ENCODE results near the gene AMER3. TPM values are rescaled to one million over a fixed set of nuclear protein-coding genes. Genes with fewer than 3 reads are reported as not detected.

Gene AMER3
- polyA plus RNA-seq, 1 donor from 2014 or later: 19.2 TPM

DNA sequence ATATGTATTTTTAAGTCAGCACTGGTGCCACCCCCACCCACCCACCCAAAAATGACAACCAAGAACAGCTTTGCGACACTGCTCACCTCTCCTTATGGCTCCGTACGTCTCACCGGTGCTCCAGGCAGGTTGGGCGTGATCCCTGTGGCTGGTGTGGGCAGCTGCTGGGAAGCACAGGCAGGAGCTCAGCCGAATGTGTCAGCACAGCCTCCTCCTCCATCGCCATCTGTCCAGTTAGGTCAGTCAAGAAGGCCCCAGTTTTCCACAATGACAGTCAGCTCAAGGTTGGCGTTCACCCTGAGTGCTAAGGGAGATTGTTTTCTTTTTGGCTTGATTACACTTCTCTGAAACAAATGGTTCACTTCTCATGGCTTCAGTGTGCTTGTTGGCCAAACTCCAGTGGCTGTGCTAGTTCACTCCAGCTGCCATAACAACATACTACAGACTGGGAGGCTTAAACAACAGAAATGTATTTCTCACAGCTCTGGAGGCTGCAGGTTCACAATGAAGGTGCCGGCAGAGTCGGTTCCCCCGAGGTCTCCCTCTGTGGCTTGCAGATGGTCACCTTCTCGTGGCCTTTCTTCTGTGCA, 30.2 kb downstream of the AMER3 start:
- H3K36me3 ChIP-seq (ENCODE audit: insufficient read depth, low read length): no peaks in the 10 kb centered on the region
- TF ChIP-seq POLR2AphosphoS5 (IDR thresholded peaks at IDR 0.05) (no peak), RAD21 (conservative IDR thresholded peaks at IDR 0.05) (no peak), EP300 (conservative IDR thresholded peaks at IDR 0.05; ENCODE audit: poor library complexity, severe bottlenecking) (no peak), TAF1 (IDR thresholded peaks at IDR 0.05; ENCODE audit: low read depth) (no peak), EZH2 (IDR thresholded peaks at IDR 0.05; ENCODE audit: borderline replicate concordance, insufficient read depth, low read length, poor library complexity, severe bottlenecking) (no peak), SMC3 (conservative IDR thresholded peaks at IDR 0.05; ENCODE audit: poor library complexity) (no peak), MXI1 (conservative IDR thresholded peaks at IDR 0.05; ENCODE audit: poor library complexity, severe bottlenecking) (no peak)
- TF ChIP-seq, protein P1, sequence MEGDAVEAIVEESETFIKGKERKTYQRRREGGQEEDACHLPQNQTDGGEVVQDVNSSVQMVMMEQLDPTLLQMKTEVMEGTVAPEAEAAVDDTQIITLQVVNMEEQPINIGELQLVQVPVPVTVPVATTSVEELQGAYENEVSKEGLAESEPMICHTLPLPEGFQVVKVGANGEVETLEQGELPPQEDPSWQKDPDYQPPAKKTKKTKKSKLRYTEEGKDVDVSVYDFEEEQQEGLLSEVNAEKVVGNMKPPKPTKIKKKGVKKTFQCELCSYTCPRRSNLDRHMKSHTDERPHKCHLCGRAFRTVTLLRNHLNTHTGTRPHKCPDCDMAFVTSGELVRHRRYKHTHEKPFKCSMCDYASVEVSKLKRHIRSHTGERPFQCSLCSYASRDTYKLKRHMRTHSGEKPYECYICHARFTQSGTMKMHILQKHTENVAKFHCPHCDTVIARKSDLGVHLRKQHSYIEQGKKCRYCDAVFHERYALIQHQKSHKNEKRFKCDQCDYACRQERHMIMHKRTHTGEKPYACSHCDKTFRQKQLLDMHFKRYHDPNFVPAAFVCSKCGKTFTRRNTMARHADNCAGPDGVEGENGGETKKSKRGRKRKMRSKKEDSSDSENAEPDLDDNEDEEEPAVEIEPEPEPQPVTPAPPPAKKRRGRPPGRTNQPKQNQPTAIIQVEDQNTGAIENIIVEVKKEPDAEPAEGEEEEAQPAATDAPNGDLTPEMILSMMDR (IDR thresholded peaks at IDR 0.05; ENCODE audit: poor library complexity, severe bottlenecking): no peak
- TF ChIP-seq, protein P2, sequence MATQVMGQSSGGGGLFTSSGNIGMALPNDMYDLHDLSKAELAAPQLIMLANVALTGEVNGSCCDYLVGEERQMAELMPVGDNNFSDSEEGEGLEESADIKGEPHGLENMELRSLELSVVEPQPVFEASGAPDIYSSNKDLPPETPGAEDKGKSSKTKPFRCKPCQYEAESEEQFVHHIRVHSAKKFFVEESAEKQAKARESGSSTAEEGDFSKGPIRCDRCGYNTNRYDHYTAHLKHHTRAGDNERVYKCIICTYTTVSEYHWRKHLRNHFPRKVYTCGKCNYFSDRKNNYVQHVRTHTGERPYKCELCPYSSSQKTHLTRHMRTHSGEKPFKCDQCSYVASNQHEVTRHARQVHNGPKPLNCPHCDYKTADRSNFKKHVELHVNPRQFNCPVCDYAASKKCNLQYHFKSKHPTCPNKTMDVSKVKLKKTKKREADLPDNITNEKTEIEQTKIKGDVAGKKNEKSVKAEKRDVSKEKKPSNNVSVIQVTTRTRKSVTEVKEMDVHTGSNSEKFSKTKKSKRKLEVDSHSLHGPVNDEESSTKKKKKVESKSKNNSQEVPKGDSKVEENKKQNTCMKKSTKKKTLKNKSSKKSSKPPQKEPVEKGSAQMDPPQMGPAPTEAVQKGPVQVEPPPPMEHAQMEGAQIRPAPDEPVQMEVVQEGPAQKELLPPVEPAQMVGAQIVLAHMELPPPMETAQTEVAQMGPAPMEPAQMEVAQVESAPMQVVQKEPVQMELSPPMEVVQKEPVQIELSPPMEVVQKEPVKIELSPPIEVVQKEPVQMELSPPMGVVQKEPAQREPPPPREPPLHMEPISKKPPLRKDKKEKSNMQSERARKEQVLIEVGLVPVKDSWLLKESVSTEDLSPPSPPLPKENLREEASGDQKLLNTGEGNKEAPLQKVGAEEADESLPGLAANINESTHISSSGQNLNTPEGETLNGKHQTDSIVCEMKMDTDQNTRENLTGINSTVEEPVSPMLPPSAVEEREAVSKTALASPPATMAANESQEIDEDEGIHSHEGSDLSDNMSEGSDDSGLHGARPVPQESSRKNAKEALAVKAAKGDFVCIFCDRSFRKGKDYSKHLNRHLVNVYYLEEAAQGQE (IDR thresholded peaks at IDR 0.05; ENCODE audit: borderline replicate concordance): no peak
- no peaks in the 10 kb centered on the region for H3F3A ChIP-seq (ENCODE audit: insufficient read depth, low read length, poor library complexity, severe bottlenecking)
- H3K4me2 ChIP-seq (ENCODE audit: low read length): no peak overlapping the region
- H3K4me3 ChIP-seq (ENCODE audit: low read length): no peak overlapping the region
- H3K27me3 ChIP-seq (ENCODE audit: insufficient read depth, low read depth, low read length): no peaks in the 10 kb centered on the region
- no peak overlapping the region for H3K9ac ChIP-seq (ENCODE audit: low read length)
- no peaks in the 10 kb centered on the region for H3K9me2 ChIP-seq (ENCODE audit: insufficient read depth, low read length)
- H4K20me1 ChIP-seq (ENCODE audit: insufficient read depth): no peaks in the 10 kb centered on the region
- no peak overlapping the region for H2AFZ ChIP-seq (ENCODE audit: low read depth, low read length)
- no peaks in the 10 kb centered on the region for H3K79me2 ChIP-seq (replicated peaks; ENCODE audit: insufficient read depth, low read length)
- H3K27ac ChIP-seq (ENCODE audit: low read length): no peak overlapping the region
- no peaks in the 10 kb centered on the region for H3K9me3 ChIP-seq (ENCODE audit: low read length)

DNA sequence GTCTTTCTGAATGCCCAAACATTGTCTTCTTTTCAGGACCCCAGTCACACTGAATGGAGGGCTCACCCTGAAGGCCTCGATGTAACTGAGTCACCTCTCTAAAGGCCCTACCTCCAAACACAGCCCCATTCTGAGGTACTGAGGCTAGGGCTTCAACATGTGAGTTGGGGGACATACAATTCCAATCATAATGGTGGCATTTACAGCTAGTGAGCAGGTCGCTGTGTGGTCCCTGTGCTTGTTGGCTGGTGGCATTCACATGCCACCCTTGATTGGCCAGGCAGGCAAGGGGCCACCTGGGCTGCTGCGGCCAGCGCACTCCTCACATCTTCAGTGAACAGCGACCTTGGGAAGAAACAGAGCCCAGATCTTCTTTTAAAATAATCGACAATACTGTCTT, 30.7 kb downstream of the AMER3 start:
- no peak overlapping the region for H3K4me2 ChIP-seq (ENCODE audit: low read length)
- no peaks in the 10 kb centered on the region for H3K36me3 ChIP-seq (ENCODE audit: insufficient read depth, low read length)
- H3K9ac ChIP-seq (ENCODE audit: low read length): no peak overlapping the region
- no peaks in the 10 kb centered on the region for H3K9me3 ChIP-seq (ENCODE audit: low read length)
- no peaks in the 10 kb centered on the region for H3F3A ChIP-seq (ENCODE audit: insufficient read depth, low read length, poor library complexity, severe bottlenecking)
- no peak overlapping the region for H2AFZ ChIP-seq (ENCODE audit: low read depth, low read length)
- H3K27ac ChIP-seq (ENCODE audit: low read length): no peak overlapping the region
- H3K4me3 ChIP-seq (ENCODE audit: low read length): no peak overlapping the region
- no peaks in the 10 kb centered on the region for H3K79me2 ChIP-seq (replicated peaks; ENCODE audit: insufficient read depth, low read length)
- H3K9me2 ChIP-seq (ENCODE audit: insufficient read depth, low read length): no peaks in the 10 kb centered on the region
- H4K20me1 ChIP-seq (ENCODE audit: insufficient read depth): no peaks in the 10 kb centered on the region
- TF ChIP-seq MXI1 (conservative IDR thresholded peaks at IDR 0.05; ENCODE audit: poor library complexity, severe bottlenecking) (no peak), EZH2 (IDR thresholded peaks at IDR 0.05; ENCODE audit: borderline replicate concordance, insufficient read depth, low read length, poor library complexity, severe bottlenecking) (no peak)
- H3K27me3 ChIP-seq (ENCODE audit: insufficient read depth, low read depth, low read length): no peaks in the 10 kb centered on the region

Data from neural cell (in vitro differentiated cells).